Activated T-cell treated with anti-CD3 and anti-CD28 coated beads, Interleukin-2, amount 50 U/mL, for 1 hour (primary cell): ENCODE data around the gene IKZF4.

Experiments
- DNase-seq: peaks from one replicate; pipeline ENCODE4 v3.0.0-alpha.2; 2020

Gene IKZF4

DNA sequence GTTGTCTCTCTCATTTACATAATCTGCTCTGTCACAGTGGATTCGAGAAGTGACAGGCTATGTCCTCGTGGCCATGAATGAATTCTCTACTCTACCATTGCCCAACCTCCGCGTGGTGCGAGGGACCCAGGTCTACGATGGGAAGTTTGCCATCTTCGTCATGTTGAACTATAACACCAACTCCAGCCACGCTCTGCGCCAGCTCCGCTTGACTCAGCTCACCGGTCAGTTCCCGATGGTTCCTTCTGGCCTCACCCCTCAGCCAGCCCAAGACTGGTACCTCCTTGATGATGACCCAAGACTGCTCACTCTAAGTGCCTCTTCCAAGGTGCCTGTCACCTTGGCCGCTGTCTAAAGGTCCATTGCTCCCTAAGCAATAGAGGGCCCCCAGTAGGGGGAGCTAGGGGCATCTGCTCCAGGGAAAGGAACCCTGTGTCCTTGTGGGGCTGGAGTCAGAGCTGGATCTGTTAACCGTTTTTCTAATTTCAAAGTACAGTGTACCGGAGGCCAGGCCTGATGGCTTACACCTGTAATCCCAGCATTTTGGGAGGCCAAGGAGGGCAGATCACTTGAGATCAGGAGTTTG, 64.2 kb downstream of the IKZF4 start:
- DNase-seq: no peak

DNA sequence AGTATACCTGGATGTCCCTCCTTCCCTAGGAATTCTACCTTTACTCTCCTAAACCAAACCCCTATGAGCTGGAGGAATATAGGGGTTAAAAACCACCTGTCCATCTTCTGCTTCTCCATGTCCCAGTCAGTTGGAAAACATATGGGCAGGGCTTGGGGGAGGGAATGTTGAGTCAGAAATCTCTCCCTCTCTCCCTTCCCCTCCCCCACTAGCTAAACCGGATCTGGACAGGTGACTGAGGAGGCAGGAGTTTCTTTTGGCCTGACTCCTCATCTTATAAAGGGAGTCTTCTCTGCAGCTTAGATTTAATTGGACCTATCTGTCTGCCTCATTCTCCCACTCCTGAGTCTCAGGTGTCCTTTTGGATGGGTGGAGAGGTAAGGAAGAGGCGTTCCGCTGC, 65.3 kb downstream of the IKZF4 start:
- DNase-seq: no peak

DNA sequence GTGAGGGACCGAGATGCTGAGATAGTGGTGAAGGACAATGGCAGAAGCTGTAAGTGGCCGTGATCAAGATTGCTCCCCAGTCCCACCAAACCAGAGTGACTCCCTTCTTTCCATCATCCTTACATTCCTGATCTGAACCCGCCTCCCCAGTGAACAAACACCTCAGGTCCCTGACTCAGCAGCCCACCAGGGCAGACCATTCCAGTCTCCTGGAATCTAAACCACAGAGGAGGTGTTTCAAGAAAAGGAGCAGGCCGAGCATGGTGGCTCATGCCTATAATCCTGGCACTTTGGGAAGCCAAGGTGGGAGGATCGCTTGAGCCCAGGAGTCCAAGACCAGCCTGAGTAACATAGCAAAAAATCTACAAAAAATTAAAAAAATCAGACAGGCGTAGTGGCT, 65.8 kb downstream of the IKZF4 start:
- no peak for DNase-seq

- no peak for DNase-seq
Observed at GRCh38 chr12:56087220-56087619, 66.4 kb downstream of the IKZF4 start.
